ENCODE data around the gene HTR4.
A peak's percentile ranks its signal among the peaks of the same experiment; 100 is the strongest.

HTR4 gene

GRCh38 chr5:148586796-148587195, 67.5 kb downstream of the HTR4 start:
- Histone ChIP-seq H2BK120ac (ENCODE audit: low read depth, low read length) (no peak overlapping the region), H3K18ac (ENCODE audit: low read length) (no peak overlapping the region), H3K4ac (ENCODE audit: low read depth, low read length) (no peak overlapping the region), H2BK15ac (replicated peaks; ENCODE audit: low read depth) (no peak overlapping the region), H2AK5ac (ENCODE audit: low read length) (no peak overlapping the region), H3K79me1 (ENCODE audit: low read length) (no peaks in the 10 kb centered on the region), H4K8ac (ENCODE audit: low read depth, low read length) (no peak overlapping the region), H3K27ac (ENCODE audit: low read depth, low read length) (no peak overlapping the region), H3K4me3 (ENCODE audit: low read length) (no peak overlapping the region), H3K9ac (ENCODE audit: low read length) (no peak overlapping the region), H3K79me2 (ENCODE audit: control insufficient read depth, insufficient read depth, low read length) (no peaks in the 10 kb centered on the region), H3K4me1 (ENCODE audit: control insufficient read depth, low read depth, low read length) (no peaks in the 10 kb centered on the region), H3K23ac (ENCODE audit: low read length) (no peak overlapping the region), H3K27me3 (ENCODE audit: insufficient read depth, low read length, poor library complexity) (no peaks in the 10 kb centered on the region), H3K36me3 (ENCODE audit: control insufficient read depth, insufficient read depth, low read length) (no peaks in the 10 kb centered on the region), H2BK5ac (ENCODE audit: low read length) (no peak overlapping the region), H3K4me2 (ENCODE audit: low read length) (no peak overlapping the region), H4K5ac (ENCODE audit: low read length) (no peak overlapping the region), H3K56ac (ENCODE audit: low read length) (no peak overlapping the region)
- no CpG with 5 or more reads among the region's 2 CpGs for WGBS (ENCODE audit: extremely low coverage, insufficient coverage, low lambda C conversion rate)
- DNase-seq: peak; percentile 38

- Histone ChIP-seq H3K27me3 (ENCODE audit: insufficient read depth, low read length, poor library complexity) (no peaks in the 10 kb centered on the region), H2BK15ac (replicated peaks; ENCODE audit: low read depth) (no peak overlapping the region), H4K5ac (ENCODE audit: low read length) (no peak overlapping the region), H3K56ac (ENCODE audit: low read length) (no peak overlapping the region), H3K27ac (ENCODE audit: low read depth, low read length) (no peak overlapping the region), H2BK5ac (ENCODE audit: low read length) (no peak overlapping the region), H3K4me1 (ENCODE audit: control insufficient read depth, low read depth, low read length) (no peaks in the 10 kb centered on the region), H3K23ac (ENCODE audit: low read length) (no peak overlapping the region), H3K18ac (ENCODE audit: low read length) (no peak overlapping the region), H2AK5ac (ENCODE audit: low read length) (no peak overlapping the region), H3K36me3 (ENCODE audit: control insufficient read depth, insufficient read depth, low read length) (no peaks in the 10 kb centered on the region), H3K4me3 (ENCODE audit: low read length) (no peak overlapping the region), H3K79me1 (ENCODE audit: low read length) (no peaks in the 10 kb centered on the region), H2BK120ac (ENCODE audit: low read depth, low read length) (no peak overlapping the region), H3K4me2 (ENCODE audit: low read length) (no peak overlapping the region), H3K79me2 (ENCODE audit: control insufficient read depth, insufficient read depth, low read length) (no peaks in the 10 kb centered on the region), H3K9ac (ENCODE audit: low read length) (no peak overlapping the region), H4K8ac (ENCODE audit: low read depth, low read length) (no peak overlapping the region), H3K4ac (ENCODE audit: low read depth, low read length) (no peak overlapping the region)
- DNase-seq: peak; percentile 40
Observed at GRCh38 chr5:148585988-148586387, 68.3 kb downstream of the HTR4 start.

GRCh38 chr5:148584103-148584502, 70.2 kb downstream of the HTR4 start:
- H3K79me2 ChIP-seq (ENCODE audit: control insufficient read depth, insufficient read depth, low read length): no peaks in the 10 kb centered on the region
- H4K8ac ChIP-seq (ENCODE audit: low read depth, low read length): no peak overlapping the region
- H3K36me3 ChIP-seq (ENCODE audit: control insufficient read depth, insufficient read depth, low read length): no peaks in the 10 kb centered on the region
- H2AK5ac ChIP-seq (ENCODE audit: low read length): no peak overlapping the region
- H2BK120ac ChIP-seq (ENCODE audit: low read depth, low read length): no peak overlapping the region
- H3K23ac ChIP-seq (ENCODE audit: low read length): no peak overlapping the region
- no peak overlapping the region for H3K4me3 ChIP-seq (ENCODE audit: low read length)
- H3K27ac ChIP-seq (ENCODE audit: low read depth, low read length): no peak overlapping the region
- no peak overlapping the region for H3K18ac ChIP-seq (ENCODE audit: low read length)
- H3K56ac ChIP-seq (ENCODE audit: low read length): no peak overlapping the region
- H3K4ac ChIP-seq (ENCODE audit: low read depth, low read length): no peak overlapping the region
- no peaks in the 10 kb centered on the region for H3K79me1 ChIP-seq (ENCODE audit: low read length)
- H3K4me2 ChIP-seq (ENCODE audit: low read length): no peak overlapping the region
- H3K27me3 ChIP-seq (ENCODE audit: insufficient read depth, low read length, poor library complexity): no peaks in the 10 kb centered on the region
- no peaks in the 10 kb centered on the region for H3K4me1 ChIP-seq (ENCODE audit: control insufficient read depth, low read depth, low read length)
- no peak overlapping the region for H2BK15ac ChIP-seq (replicated peaks; ENCODE audit: low read depth)
- no peak for DNase-seq
- no peak overlapping the region for H3K9ac ChIP-seq (ENCODE audit: low read length)
- no peak overlapping the region for H4K5ac ChIP-seq (ENCODE audit: low read length)
- H2BK5ac ChIP-seq (ENCODE audit: low read length): no peak overlapping the region

- no peak overlapping the region for H2BK5ac ChIP-seq (ENCODE audit: low read length)
- no peak overlapping the region for H4K5ac ChIP-seq (ENCODE audit: low read length)
- no peak overlapping the region for H3K27ac ChIP-seq (ENCODE audit: low read depth, low read length)
- no peak overlapping the region for H3K4ac ChIP-seq (ENCODE audit: low read depth, low read length)
- no peak overlapping the region for H3K23ac ChIP-seq (ENCODE audit: low read length)
- H2BK15ac ChIP-seq (replicated peaks; ENCODE audit: low read depth): no peak overlapping the region
- H3K27me3 ChIP-seq (ENCODE audit: insufficient read depth, low read length, poor library complexity): no peaks in the 10 kb centered on the region
- H3K4me3 ChIP-seq (ENCODE audit: low read length): no peak overlapping the region
- H3K56ac ChIP-seq (ENCODE audit: low read length): no peak overlapping the region
- H3K36me3 ChIP-seq (ENCODE audit: control insufficient read depth, insufficient read depth, low read length): no peaks in the 10 kb centered on the region
- no peaks in the 10 kb centered on the region for H3K4me1 ChIP-seq (ENCODE audit: control insufficient read depth, low read depth, low read length)
- WGBS (ENCODE audit: extremely low coverage, insufficient coverage, low lambda C conversion rate): no CpG with 5 or more reads among the region's 2 CpGs
- no peak overlapping the region for H3K4me2 ChIP-seq (ENCODE audit: low read length)
- no peak overlapping the region for H3K9ac ChIP-seq (ENCODE audit: low read length)
- no peak overlapping the region for H4K8ac ChIP-seq (ENCODE audit: low read depth, low read length)
- H3K18ac ChIP-seq (ENCODE audit: low read length): no peak overlapping the region
- H2AK5ac ChIP-seq (ENCODE audit: low read length): no peak overlapping the region
- no peaks in the 10 kb centered on the region for H3K79me2 ChIP-seq (ENCODE audit: control insufficient read depth, insufficient read depth, low read length)
- H3K79me1 ChIP-seq (ENCODE audit: low read length): no peaks in the 10 kb centered on the region
- DNase-seq: no peak
- H2BK120ac ChIP-seq (ENCODE audit: low read depth, low read length): no peak overlapping the region
Observed at GRCh38 chr5:148583421-148583965, 70.8 kb downstream of the HTR4 start.

- H2BK5ac ChIP-seq (ENCODE audit: low read length): no peak overlapping the region
- no peak overlapping the region for H3K18ac ChIP-seq (ENCODE audit: low read length)
- H3K79me1 ChIP-seq (ENCODE audit: low read length): no peaks in the 10 kb centered on the region
- H3K56ac ChIP-seq (ENCODE audit: low read length): no peak overlapping the region
- no peak overlapping the region for H2BK120ac ChIP-seq (ENCODE audit: low read depth, low read length)
- H3K4me1 ChIP-seq (ENCODE audit: control insufficient read depth, low read depth, low read length): no peaks in the 10 kb centered on the region
- no peak overlapping the region for H3K4me3 ChIP-seq (ENCODE audit: low read length)
- no peak overlapping the region for H3K23ac ChIP-seq (ENCODE audit: low read length)
- no CpG with 5 or more reads among the region's 4 CpGs for WGBS (ENCODE audit: extremely low coverage, insufficient coverage, low lambda C conversion rate)
- no peak overlapping the region for H3K4me2 ChIP-seq (ENCODE audit: low read length)
- H3K27me3 ChIP-seq (ENCODE audit: insufficient read depth, low read length, poor library complexity): no peaks in the 10 kb centered on the region
- DNase-seq: peak; percentile 64
- H2BK15ac ChIP-seq (replicated peaks; ENCODE audit: low read depth): no peak overlapping the region
- H3K4ac ChIP-seq (ENCODE audit: low read depth, low read length): no peak overlapping the region
- H4K8ac ChIP-seq (ENCODE audit: low read depth, low read length): no peak overlapping the region
- no peak overlapping the region for H4K5ac ChIP-seq (ENCODE audit: low read length)
- H3K9ac ChIP-seq (ENCODE audit: low read length): no peak overlapping the region
- no peak overlapping the region for H2AK5ac ChIP-seq (ENCODE audit: low read length)
- no peaks in the 10 kb centered on the region for H3K36me3 ChIP-seq (ENCODE audit: control insufficient read depth, insufficient read depth, low read length)
- no peak overlapping the region for H3K27ac ChIP-seq (ENCODE audit: low read depth, low read length)
- no peaks in the 10 kb centered on the region for H3K79me2 ChIP-seq (ENCODE audit: control insufficient read depth, insufficient read depth, low read length)
Observed at GRCh38 chr5:148574167-148574566, 80.2 kb downstream of the HTR4 start.

- Histone ChIP-seq H2AK5ac (ENCODE audit: low read length) (no peak overlapping the region), H2BK5ac (ENCODE audit: low read length) (no peak overlapping the region), H3K9ac (ENCODE audit: low read length) (no peak overlapping the region), H4K5ac (ENCODE audit: low read length) (no peak overlapping the region), H3K18ac (ENCODE audit: low read length) (no peak overlapping the region), H3K27ac (ENCODE audit: low read depth, low read length) (no peak overlapping the region), H3K27me3 (ENCODE audit: insufficient read depth, low read length, poor library complexity) (no peaks in the 10 kb centered on the region), H3K56ac (ENCODE audit: low read length) (no peak overlapping the region), H3K4me3 (ENCODE audit: low read length) (no peak overlapping the region), H3K4me2 (ENCODE audit: low read length) (no peak overlapping the region), H4K8ac (ENCODE audit: low read depth, low read length) (no peak overlapping the region), H3K79me2 (ENCODE audit: control insufficient read depth, insufficient read depth, low read length) (no peaks in the 10 kb centered on the region), H3K4me1 (ENCODE audit: control insufficient read depth, low read depth, low read length) (no peaks in the 10 kb centered on the region), H2BK120ac (ENCODE audit: low read depth, low read length) (no peak overlapping the region), H2BK15ac (replicated peaks; ENCODE audit: low read depth) (no peak overlapping the region), H3K23ac (ENCODE audit: low read length) (no peak overlapping the region), H3K4ac (ENCODE audit: low read depth, low read length) (no peak overlapping the region), H3K79me1 (ENCODE audit: low read length) (no peaks in the 10 kb centered on the region), H3K36me3 (ENCODE audit: control insufficient read depth, insufficient read depth, low read length) (no peaks in the 10 kb centered on the region)
- WGBS (ENCODE audit: extremely low coverage, insufficient coverage, low lambda C conversion rate): no CpG with 5 or more reads among the region's 1 CpG
- no peak for DNase-seq
Observed at GRCh38 chr5:148573374-148573773, 81.0 kb downstream of the HTR4 start.
